ENCODE data around the gene ACACA. TPM values are rescaled to one million over a fixed set of nuclear protein-coding genes. Genes with fewer than 3 reads are reported as not detected.

ACACA gene
- total RNA-seq, 2 experiments from 2014 or later, result 58.2 to 64.4 TPM

DNA sequence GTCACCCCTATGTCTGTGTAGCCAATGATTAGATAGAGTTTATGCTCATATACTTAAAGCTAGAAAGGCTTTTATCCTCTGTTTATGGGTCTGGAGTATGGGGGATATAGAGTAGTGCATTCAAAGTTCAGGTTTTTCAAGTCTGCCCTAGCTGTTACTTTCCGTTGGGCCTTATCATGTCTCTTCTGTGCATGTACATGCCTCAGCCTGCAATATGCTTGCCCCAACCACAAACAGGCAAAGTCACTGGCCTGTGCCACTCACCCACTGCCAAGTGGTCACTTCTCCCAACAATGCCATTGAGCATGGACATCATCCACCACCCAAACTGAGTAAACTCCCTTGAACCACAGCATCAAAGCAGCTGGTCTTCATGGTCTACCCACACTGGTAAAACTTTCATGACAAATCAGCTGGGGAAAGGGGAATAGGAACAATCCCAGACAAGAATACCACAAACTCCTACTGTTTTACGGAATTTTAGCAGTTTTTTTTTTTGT, 101.2 kb downstream of the ACACA start:
- POLR2A ChIA-PET, result no interaction called here
- Mint-ChIP-seq H3K9me3 (no peaks in the 10 kb centered on the region), H3K4me1 (ENCODE audit: low read depth) (no peaks in the 10 kb centered on the region), H3K36me3 (peaks cover 6% of the 10 kb centered on the region), H3K4me3 (no peak overlapping the region), H3K27me3 (no peaks in the 10 kb centered on the region), H3K27ac (no peak overlapping the region)
- CTCF ChIA-PET, result no interaction called here
- intact Hi-C loops (cut with micrococcal nuclease), result no loop called here
- no peak for DNase-seq

DNA sequence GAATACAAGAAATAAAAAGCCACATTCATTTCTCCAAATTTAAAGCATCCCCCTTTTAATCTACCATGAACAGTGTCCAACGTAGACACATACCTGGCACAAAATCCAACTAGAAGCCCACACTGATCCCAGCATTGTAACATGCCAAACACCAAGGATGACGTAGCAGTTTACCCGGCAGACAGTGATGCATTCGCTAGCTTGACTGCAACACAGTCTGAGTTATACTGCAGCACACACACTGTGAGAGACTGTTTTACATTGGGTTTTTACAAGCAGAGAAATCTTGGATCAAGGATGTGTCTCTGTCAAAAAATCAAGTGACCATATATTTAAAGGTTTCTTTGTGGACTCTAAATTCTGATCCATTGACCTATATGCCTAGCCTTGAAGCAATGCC, 105.3 kb downstream of the ACACA start:
- intact Hi-C loops (cut with micrococcal nuclease), result no loop called here
- ChIA-PET POLR2A (no interaction called here), CTCF (no interaction called here)
- Mint-ChIP-seq H3K9me3 (no peaks in the 10 kb centered on the region), H3K27ac (no peak overlapping the region), H3K4me1 (ENCODE audit: low read depth) (no peaks in the 10 kb centered on the region), H3K36me3 (peaks cover 5% of the 10 kb centered on the region), H3K27me3 (no peaks in the 10 kb centered on the region), H3K4me3 (no peak overlapping the region)
- no peak for DNase-seq

GRCh38 chr17:37300683-37301082, 106.0 kb downstream of the ACACA start:
- Mint-ChIP-seq H3K9me3 (no peaks in the 10 kb centered on the region), H3K36me3 (peaks cover 5% of the 10 kb centered on the region), H3K4me3 (no peak overlapping the region), H3K27me3 (no peaks in the 10 kb centered on the region), H3K27ac (no peak overlapping the region), H3K4me1 (ENCODE audit: low read depth) (no peaks in the 10 kb centered on the region)
- POLR2A ChIA-PET, result no interaction called here
- CTCF ChIA-PET, result interaction anchor here (0.8 kb wide), 1 partner anchor 11 kb away, joined by 3 read pairs; no protein-coding TSS in a partner anchor
- intact Hi-C loops (cut with micrococcal nuclease), result no loop called here
- DNase-seq, result no peak

DNA sequence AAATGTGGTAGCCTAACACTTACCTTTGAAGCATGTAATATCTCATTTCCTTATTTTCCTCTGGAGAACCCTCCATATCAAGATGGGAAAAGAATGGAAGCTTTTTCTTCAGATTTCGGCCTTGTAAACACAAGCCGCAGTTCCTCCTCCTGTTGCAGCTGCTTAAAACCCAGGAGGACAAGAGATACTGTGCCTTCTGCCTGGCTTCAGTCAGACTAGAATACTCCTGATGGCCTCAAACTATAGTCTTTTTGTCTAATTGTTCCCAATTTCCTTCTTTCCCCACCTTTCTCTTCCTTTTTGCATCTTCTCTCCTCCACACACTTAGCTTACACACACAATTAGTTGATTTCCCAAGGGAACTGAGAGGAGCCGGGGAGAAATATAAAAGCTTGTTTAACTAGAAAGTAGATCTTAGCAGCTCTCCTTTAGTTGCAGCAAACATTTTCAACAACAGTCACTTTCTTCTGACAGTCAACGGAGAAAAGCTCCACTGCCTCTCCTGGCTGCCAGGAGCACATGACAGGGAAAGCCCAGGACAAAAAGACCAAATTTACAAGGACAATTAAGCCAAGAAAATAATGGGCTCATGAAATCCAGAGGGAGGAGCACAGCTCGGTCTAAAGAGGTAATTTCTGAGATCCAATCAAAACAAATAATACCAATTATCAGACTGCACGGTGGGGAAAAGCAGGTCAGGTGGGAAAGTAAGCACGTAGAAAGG, 107.2 kb downstream of the ACACA start:
- Mint-ChIP-seq H3K4me3 (no peak overlapping the region), H3K27me3 (no peaks in the 10 kb centered on the region), H3K27ac (no peak overlapping the region), H3K36me3 (peaks cover 3% of the 10 kb centered on the region), H3K4me1 (ENCODE audit: low read depth) (no peaks in the 10 kb centered on the region), H3K9me3 (no peaks in the 10 kb centered on the region)
- intact Hi-C loops (cut with micrococcal nuclease), result no loop called here
- POLR2A ChIA-PET, result no interaction called here
- CTCF ChIA-PET, result no interaction called here
- DNase-seq, result no peak

- Mint-ChIP-seq H3K27ac (no peak overlapping the region), H3K36me3 (no peaks in the 10 kb centered on the region), H3K27me3 (no peaks in the 10 kb centered on the region), H3K9me3 (no peaks in the 10 kb centered on the region), H3K4me1 (ENCODE audit: low read depth) (no peaks in the 10 kb centered on the region), H3K4me3 (no peak overlapping the region)
- CTCF ChIA-PET, result no interaction called here
- no peak for DNase-seq
- POLR2A ChIA-PET, result no interaction called here
- intact Hi-C loops (cut with micrococcal nuclease), result no loop called here
These were observed 110.7 kb downstream of the ACACA start for GRCh38 chr17:37295888-37296287.

DNA sequence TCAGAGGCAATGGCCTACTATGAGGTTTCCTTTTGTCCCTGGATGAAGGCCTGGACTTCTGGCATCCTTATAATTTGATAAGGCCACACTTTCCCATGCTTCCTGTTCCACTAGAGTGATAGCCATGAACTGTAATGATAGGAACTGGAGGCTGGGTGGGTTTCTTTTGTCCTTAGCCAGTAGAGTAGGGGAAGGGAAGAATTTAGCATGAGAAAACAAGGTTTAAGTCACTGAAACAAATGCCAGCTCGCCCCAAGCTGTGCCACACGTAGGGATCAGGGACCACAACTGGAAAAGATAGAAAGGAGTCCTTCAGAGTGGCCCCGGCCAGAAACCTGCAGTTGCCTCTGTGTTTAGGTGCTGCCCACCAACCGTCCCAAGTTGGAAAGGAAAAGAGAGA, 111.7 kb downstream of the ACACA start:
- CTCF ChIA-PET, result no interaction called here

DNA sequence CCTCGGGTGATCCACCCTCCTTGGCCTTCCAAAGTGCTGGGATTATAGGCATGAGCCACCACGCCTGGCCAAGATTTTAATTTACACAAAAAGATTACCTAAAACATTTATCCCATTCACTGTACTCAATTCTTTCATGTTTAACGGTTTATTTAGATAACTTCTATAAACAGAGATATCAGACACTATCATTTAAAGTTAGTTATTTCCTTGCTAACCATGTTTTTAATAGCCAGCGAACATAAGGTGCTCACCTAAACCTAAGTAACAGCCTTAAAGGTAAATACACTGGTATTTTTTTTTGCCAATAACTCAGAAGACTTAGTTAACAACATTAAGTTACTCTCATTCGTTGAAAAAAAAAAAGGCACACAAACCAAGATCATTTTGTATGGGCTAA, 112.9 kb downstream of the ACACA start:
- ChIA-PET POLR2A (no interaction called here), CTCF (no interaction called here)
- DNase-seq, result no peak
- H3K9me3 Mint-ChIP-seq, result no peaks in the 10 kb centered on the region
- no peaks in the 10 kb centered on the region for H3K27me3 Mint-ChIP-seq
- H3K4me3 Mint-ChIP-seq, result no peak overlapping the region
- no peaks in the 10 kb centered on the region for H3K36me3 Mint-ChIP-seq
- H3K27ac Mint-ChIP-seq, result no peak overlapping the region
- no peaks in the 10 kb centered on the region for H3K4me1 Mint-ChIP-seq (ENCODE audit: low read depth)
- intact Hi-C loops (cut with micrococcal nuclease), result no loop called here

More for the DNA sequence above, 111.7 kb downstream of the ACACA start:
- DNase-seq, result no peak
- no peaks in the 10 kb centered on the region for H3K27me3 Mint-ChIP-seq
- intact Hi-C loops (cut with micrococcal nuclease), result no loop called here
- no peaks in the 10 kb centered on the region for H3K4me1 Mint-ChIP-seq (ENCODE audit: low read depth)
- H3K4me3 Mint-ChIP-seq, result no peak overlapping the region
- H3K27ac Mint-ChIP-seq, result no peak overlapping the region
- H3K36me3 Mint-ChIP-seq, result no peaks in the 10 kb centered on the region
- H3K9me3 Mint-ChIP-seq, result no peaks in the 10 kb centered on the region
- POLR2A ChIA-PET, result no interaction called here

DNA sequence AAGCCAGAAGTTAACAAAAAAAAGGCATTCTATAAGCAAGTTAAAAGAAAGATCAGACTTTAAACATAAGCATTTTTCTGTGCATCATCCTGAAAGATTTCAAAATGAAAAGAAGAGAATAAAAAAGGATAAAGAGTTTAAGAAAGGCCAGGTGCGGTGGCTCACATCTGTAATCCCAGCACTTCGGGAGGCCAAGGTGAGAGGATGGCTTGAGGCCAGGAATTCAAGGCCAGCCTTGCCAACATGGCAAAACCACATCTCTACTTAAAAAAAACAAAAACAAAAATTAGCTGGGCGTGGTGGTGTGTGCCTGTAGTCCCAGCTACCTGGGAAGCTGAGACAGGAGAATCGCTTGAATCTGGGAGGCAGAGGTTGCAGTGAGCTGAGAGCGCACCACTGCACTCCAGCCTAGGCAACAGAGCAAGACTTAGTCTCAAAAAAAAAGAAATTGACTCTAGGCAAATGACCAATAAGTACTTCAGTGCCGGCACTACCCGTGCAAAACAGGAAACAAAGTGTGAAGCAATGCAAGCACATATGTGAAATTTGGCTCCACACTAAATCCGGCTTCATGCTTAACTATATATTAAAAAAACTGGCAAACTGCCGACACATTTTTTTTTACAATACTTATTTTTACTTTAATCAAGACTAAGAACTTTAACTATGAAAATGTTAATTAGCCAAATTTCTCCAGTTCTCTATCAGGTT, 114.1 kb downstream of the ACACA start:
- POLR2A ChIA-PET, result no interaction called here
- CTCF ChIA-PET, result interaction anchor here (0.7 kb wide), 1 partner anchor 81 kb away, joined by 3 read pairs; no protein-coding TSS in a partner anchor
- H3K4me1 Mint-ChIP-seq (ENCODE audit: low read depth), result no peaks in the 10 kb centered on the region
- no peak overlapping the region for H3K4me3 Mint-ChIP-seq
- H3K27ac Mint-ChIP-seq, result no peak overlapping the region
- H3K9me3 Mint-ChIP-seq, result no peaks in the 10 kb centered on the region
- H3K36me3 Mint-ChIP-seq, result no peaks in the 10 kb centered on the region
- DNase-seq, result no peak
- intact Hi-C loops (cut with micrococcal nuclease), result no loop called here
- H3K27me3 Mint-ChIP-seq, result no peaks in the 10 kb centered on the region

GRCh38 chr17:37291351-37291750, 115.3 kb downstream of the ACACA start:
- Mint-ChIP-seq H3K27ac (no peak overlapping the region), H3K4me3 (no peak overlapping the region), H3K27me3 (no peaks in the 10 kb centered on the region), H3K9me3 (no peaks in the 10 kb centered on the region), H3K4me1 (ENCODE audit: low read depth) (no peaks in the 10 kb centered on the region), H3K36me3 (no peaks in the 10 kb centered on the region)
- ChIA-PET POLR2A (no interaction called here), CTCF (no interaction called here)
- intact Hi-C loops (cut with micrococcal nuclease), result no loop called here
- DNase-seq, result no peak

- peaks cover 2% of the 10 kb centered on the region for H3K4me1 Mint-ChIP-seq (ENCODE audit: low read depth)
- H3K27me3 Mint-ChIP-seq, result no peaks in the 10 kb centered on the region
- POLR2A ChIA-PET, result no interaction called here
- H3K27ac Mint-ChIP-seq, result no peak overlapping the region
- H3K4me3 Mint-ChIP-seq, result no peak overlapping the region
- DNase-seq, result no peak
- H3K9me3 Mint-ChIP-seq, result no peaks in the 10 kb centered on the region
- intact Hi-C loops (cut with micrococcal nuclease), result no loop called here
- H3K36me3 Mint-ChIP-seq, result peaks cover 15% of the 10 kb centered on the region
- CTCF ChIA-PET, result interaction anchor here (1.1 kb wide), 1 partner anchor 95 kb away, joined by 4 read pairs; no protein-coding TSS in a partner anchor
These were observed 120.2 kb downstream of the ACACA start for GRCh38 chr17:37286430-37286829.

GRCh38 chr17:37284191-37284590, 122.4 kb downstream of the ACACA start:
- no peak for DNase-seq
- intact Hi-C loops (cut with micrococcal nuclease), result no loop called here
- H3K9me3 Mint-ChIP-seq, result no peaks in the 10 kb centered on the region

GRCh38 chr17:37283414-37283961, 123.1 kb downstream of the ACACA start:
- Mint-ChIP-seq H3K4me3 (no peak overlapping the region), H3K9me3 (no peaks in the 10 kb centered on the region), H3K4me1 (ENCODE audit: low read depth) (peaks cover 2% of the 10 kb centered on the region), H3K36me3 (peaks cover 18% of the 10 kb centered on the region), H3K27me3 (no peaks in the 10 kb centered on the region), H3K27ac (no peak overlapping the region)
- intact Hi-C loops (cut with micrococcal nuclease), result no loop called here
- no peak for DNase-seq
- ChIA-PET POLR2A (no interaction called here), CTCF (no interaction called here)

More at GRCh38 chr17:37284191-37284590, 122.4 kb downstream of the ACACA start:
- ChIA-PET POLR2A (no interaction called here), CTCF (no interaction called here)
- H3K36me3 Mint-ChIP-seq, result peaks cover 18% of the 10 kb centered on the region
- H3K27ac Mint-ChIP-seq, result no peak overlapping the region
- H3K4me1 Mint-ChIP-seq (ENCODE audit: low read depth), result peaks cover 2% of the 10 kb centered on the region
- no peak overlapping the region for H3K4me3 Mint-ChIP-seq
- no peaks in the 10 kb centered on the region for H3K27me3 Mint-ChIP-seq
